Prostate gland (tissue), 2 donors: ENCODE data around the gene CTNS. TPM values are rescaled to one million over a fixed set of nuclear protein-coding genes. Genes with fewer than 3 reads are reported as not detected.

Source experiments
- DNase-seq: peaks from one replicate; pipeline ENCODE4 v3.0.0-alpha.2; 2019; ENCODE audit warnings: low spot score
- H3K27ac ChIP-seq, 2 donors: fragments of 200-600 bp; sonication (generic); 2 replicates each; pipeline ENCODE4 v1.5.1; 2017 to 2019
- H3K27me3 ChIP-seq: fragments of 200-600 bp; sonication (generic); replicated peaks from 2 replicates; pipeline ENCODE4 v1.5.1; 2019; ENCODE audit not compliant: insufficient read depth
- H3K36me3 ChIP-seq, 2 donors: fragments of 200-600 bp; sonication (generic); 1 replicate in 1 of 2; 2 replicates in 1 of 2; pipeline versions ENCODE4 v1.5.1 to v1.8.1; 2017 to 2019
- H3K4me1 ChIP-seq: fragments of 200-600 bp; sonication (generic); replicated peaks from 2 replicates; pipeline ENCODE4 v1.5.1; 2019
- H3K4me3 ChIP-seq, 2 donors: fragments of 200-600 bp; sonication (generic); 2 replicates each; pipeline ENCODE4 v1.5.1; 2017 to 2019
- H3K9me3 ChIP-seq: fragments of 200-600 bp; sonication (generic); 2 replicates; pipeline ENCODE4 v1.5.1; 2017
- POLR2A ChIP-seq: fragments of 450-650 bp; IDR thresholded peaks from one replicate; pipeline ENCODE4 v1.6.1; 2016; ENCODE audit warnings: antibody characterized with exemption, mild to moderate bottlenecking
- POLR2AphosphoS5 ChIP-seq: sonication (generic); formaldehyde crosslinking; IDR thresholded peaks from one replicate; pipeline ENCODE4 v1.6.1; 2017; ENCODE audit warnings: antibody characterized with exemption
- WGBS: methylation state at CpG from one replicate; pipeline ENCODE4 v1.1.5; 2018; 5-methylcytosine and 5-hydroxymethylcytosine counted together
- intact Hi-C: fragments of 100-400 bp; cut with DNase I; formaldehyde crosslinking; loops from one replicate; pipeline ENCODE4 v1.14.2; 2022
- total RNA-seq, 2 donors: library from RNA; depleted of rRNA; stranded (reverse); fragments of >200 nt; gene quantifications; one replicate each; pipeline ENCODE4 v1.1.0, GENCODE V29; 2016
- TF ChIP-seq, protein P1 (sequence below), 4 experiments: fragments of 200-600 bp in 2 of 4; fragments of 450-650 bp in 2 of 4; sonication (generic) in 2 of 4; IDR thresholded peaks; 1 replicate in 3 of 4; 2 replicates in 1 of 4; pipeline ENCODE4 v1.5.1; 2016 to 2019; ENCODE audit warnings: antibody characterized with exemption in 4 of 4, mild to moderate bottlenecking in 2 of 4, moderate library complexity in 2 of 4

CTNS gene
- total RNA-seq, 2 donors from 2014 or later = 26.9 to 51.2 TPM

DNA sequence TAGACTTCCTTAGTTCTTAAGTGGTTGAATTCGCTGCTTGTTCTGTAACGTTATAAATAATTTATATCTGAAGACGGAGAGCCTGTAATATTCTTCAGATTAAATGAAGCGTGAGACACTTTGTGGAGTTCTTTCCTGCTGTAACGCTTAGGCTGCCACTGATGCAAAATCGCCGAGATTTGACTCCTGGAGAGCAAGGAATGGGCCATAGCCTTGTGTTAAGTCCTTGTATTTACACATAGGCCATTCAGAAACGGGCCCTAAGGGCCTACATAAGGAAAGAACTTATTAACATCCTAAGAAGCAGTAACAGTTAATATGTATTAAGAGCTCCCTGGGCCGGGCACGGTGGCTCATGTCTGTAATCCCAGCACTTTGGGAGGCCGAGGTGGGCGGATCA lies 33.0 kb downstream of the CTNS start:
- Histone ChIP-seq H3K36me3 (no peaks in the 10 kb centered on the region), H3K4me3 (peak overlapping the region; percentile 83 to 90), H3K9me3 (no peaks in the 10 kb centered on the region), H3K27me3 (no peaks in the 10 kb centered on the region), H3K27ac (no peak overlapping the region), H3K4me1 (peaks cover 13% of the 10 kb centered on the region)
- intact Hi-C loops = loop anchor here (2.0 kb wide), 1 partner anchor 53 kb away; the partner anchor contains the start of gene HASPIN
- WGBS = 49% methylated on average over 12 of the region's 12 CpGs
- TF ChIP-seq, protein P1, sequence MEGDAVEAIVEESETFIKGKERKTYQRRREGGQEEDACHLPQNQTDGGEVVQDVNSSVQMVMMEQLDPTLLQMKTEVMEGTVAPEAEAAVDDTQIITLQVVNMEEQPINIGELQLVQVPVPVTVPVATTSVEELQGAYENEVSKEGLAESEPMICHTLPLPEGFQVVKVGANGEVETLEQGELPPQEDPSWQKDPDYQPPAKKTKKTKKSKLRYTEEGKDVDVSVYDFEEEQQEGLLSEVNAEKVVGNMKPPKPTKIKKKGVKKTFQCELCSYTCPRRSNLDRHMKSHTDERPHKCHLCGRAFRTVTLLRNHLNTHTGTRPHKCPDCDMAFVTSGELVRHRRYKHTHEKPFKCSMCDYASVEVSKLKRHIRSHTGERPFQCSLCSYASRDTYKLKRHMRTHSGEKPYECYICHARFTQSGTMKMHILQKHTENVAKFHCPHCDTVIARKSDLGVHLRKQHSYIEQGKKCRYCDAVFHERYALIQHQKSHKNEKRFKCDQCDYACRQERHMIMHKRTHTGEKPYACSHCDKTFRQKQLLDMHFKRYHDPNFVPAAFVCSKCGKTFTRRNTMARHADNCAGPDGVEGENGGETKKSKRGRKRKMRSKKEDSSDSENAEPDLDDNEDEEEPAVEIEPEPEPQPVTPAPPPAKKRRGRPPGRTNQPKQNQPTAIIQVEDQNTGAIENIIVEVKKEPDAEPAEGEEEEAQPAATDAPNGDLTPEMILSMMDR (IDR thresholded peaks at IDR 0.05) = no peak
- TF ChIP-seq POLR2AphosphoS5 = no peak
- TF ChIP-seq POLR2A = no peak
- no peak for DNase-seq

DNA sequence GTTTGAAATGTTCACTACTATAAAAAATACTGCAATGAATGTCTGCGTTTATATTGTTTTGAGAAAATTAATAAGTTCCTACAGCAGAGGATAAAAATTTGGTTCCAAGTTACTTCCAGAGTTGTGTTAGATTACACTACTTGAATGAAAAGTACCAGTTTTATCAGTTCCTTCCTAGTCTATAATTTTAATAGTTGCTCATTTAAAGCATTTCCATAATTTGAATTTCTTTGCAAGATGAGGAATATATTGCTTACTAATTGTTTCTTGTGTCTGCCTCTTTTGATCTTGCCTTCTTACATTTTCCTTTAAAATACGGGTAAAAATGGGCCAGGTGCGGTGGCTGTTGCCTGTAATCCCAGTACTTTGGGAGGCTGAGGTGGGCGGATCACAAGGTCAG lies 36.0 kb downstream of the CTNS start:
- intact Hi-C loops = no loop called here
- no peaks in the 10 kb centered on the region for H3K4me1 ChIP-seq
- no peak for DNase-seq
- no peak overlapping the region for H3K27ac ChIP-seq
- no peaks in the 10 kb centered on the region for H3K9me3 ChIP-seq
- 98% methylated on average over 4 of the region's 4 CpGs for WGBS
- no peaks in the 10 kb centered on the region for H3K36me3 ChIP-seq
- H3K4me3 ChIP-seq = no peak overlapping the region
- H3K27me3 ChIP-seq = no peaks in the 10 kb centered on the region
- TF ChIP-seq POLR2AphosphoS5 (no peak), POLR2A (no peak)
- TF ChIP-seq, protein P1 (IDR thresholded peaks at IDR 0.05) = no peak

GRCh38 chr17:3675886-3676285 lies 39.3 kb downstream of the CTNS start:
- H3K4me3 ChIP-seq = no peak overlapping the region

DNA sequence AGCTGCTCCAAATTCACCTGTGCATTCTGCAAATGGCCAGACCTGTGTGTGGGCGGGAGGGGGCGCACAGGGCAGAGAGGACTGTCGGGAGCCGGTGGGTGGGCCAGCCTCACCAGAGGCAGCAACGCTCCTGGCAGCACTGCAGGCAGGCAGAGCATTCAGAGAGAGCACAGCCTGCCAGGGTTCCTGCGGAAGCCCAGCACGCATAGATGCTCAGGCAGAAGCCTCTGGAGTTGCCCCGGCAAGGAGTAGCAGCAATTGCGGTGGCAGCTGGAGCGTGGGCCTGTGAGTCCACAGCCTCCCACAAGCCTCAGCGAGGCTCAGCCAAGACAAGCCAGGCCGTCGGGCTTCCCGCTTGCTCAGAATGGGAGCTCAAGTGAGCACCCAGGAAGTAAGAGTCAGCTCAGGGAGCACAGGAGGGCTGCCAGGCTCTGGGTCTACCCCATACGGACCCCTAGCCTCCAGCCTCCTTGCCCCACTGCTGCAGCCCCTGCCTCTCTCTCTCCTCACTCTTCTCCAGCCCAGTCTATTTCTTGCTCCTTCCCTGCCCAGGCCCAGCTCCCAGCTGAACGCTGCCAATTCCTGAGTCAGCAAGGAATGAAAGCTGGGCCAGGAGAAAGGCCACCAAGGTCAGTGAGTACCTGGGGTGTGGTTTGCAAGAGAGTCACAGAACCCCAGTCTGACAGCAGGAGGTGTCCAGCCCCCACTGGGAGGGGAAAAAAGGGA lies 41.7 kb downstream of the CTNS start:
- no peak for DNase-seq
- intact Hi-C loops = no loop called here
- WGBS = 47% methylated on average over 16 of the region's 16 CpGs
- H3K9me3 ChIP-seq = no peaks in the 10 kb centered on the region
- TF ChIP-seq, protein P1 (IDR thresholded peaks at IDR 0.05) = no peak
- TF ChIP-seq POLR2AphosphoS5 (no peak), POLR2A (no peak)
- H3K36me3 ChIP-seq = no peaks in the 10 kb centered on the region
- H3K27me3 ChIP-seq = peaks cover 4% of the 10 kb centered on the region
- no peak overlapping the region for H3K4me3 ChIP-seq
- H3K27ac ChIP-seq = no peak overlapping the region
- no peaks in the 10 kb centered on the region for H3K4me1 ChIP-seq

More at GRCh38 chr17:3675886-3676285, 39.3 kb downstream of the CTNS start:
- no peaks in the 10 kb centered on the region for H3K4me1 ChIP-seq
- WGBS = 61% methylated on average over 11 of the region's 11 CpGs
- H3K9me3 ChIP-seq = no peaks in the 10 kb centered on the region
- intact Hi-C loops = no loop called here
- DNase-seq = no peak
- H3K27ac ChIP-seq = no peak overlapping the region
- H3K36me3 ChIP-seq = no peaks in the 10 kb centered on the region
- TF ChIP-seq POLR2AphosphoS5 = no peak
- H3K27me3 ChIP-seq = no peaks in the 10 kb centered on the region

DNA sequence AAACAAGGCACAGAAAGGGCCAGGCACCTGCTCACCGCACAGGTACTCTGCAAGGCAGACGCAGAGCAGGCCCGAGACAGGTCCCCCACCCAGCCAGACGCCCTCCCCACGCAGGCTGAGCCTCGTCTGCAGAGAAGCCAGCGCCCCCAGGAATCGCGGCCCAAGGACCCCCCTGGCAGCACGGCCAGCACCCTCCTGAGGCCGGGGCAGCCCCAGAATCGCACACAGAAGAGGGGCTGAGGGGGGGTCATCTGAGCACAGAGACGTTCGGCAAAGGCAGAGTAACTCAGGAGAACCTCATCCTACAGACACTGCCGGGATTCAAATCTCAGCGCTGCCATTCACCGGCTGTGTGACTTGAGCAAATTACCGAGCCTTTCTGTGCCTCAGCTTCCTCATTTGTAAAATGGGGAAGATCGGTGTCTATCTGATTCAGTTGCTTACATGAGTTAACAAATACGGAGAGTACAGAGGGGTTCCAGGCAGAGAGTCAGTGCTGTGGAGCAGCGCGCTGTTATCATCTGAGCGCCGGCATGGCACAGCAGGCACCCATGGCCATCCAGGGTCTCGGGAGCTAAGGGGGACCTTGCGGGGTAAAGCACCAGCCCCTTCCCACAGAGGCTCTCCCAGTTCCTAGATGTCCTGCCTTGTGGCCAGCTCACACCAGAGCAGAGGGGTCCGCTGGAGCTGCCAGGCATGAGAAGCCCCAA lies 42.4 kb downstream of the CTNS start:
- Histone ChIP-seq H3K36me3 (no peaks in the 10 kb centered on the region), H3K4me1 (no peaks in the 10 kb centered on the region), H3K27me3 (peaks cover 7% of the 10 kb centered on the region), H3K4me3 (no peak overlapping the region), H3K9me3 (no peaks in the 10 kb centered on the region), H3K27ac (no peak overlapping the region)
- no peak for DNase-seq
- intact Hi-C loops = no loop called here
- TF ChIP-seq, protein P1 (IDR thresholded peaks at IDR 0.05) = no peak
- no peak for TF ChIP-seq POLR2AphosphoS5
- TF ChIP-seq POLR2A = no peak
- 87% methylated on average over 26 of the region's 27 CpGs for WGBS
